ENCODE results near the gene STYXL2. TPM values are rescaled to one million over a fixed set of nuclear protein-coding genes. Genes with fewer than 3 reads are reported as not detected.

STYXL2 gene
- total and polyA plus RNA-seq, 2 of the 4 experiments (the other 2 are of a cell fraction): not detected

GRCh38 chr1:167115655-167116054, 21.8 kb downstream of the STYXL2 start:
- no peak overlapping the region for H4K91ac ChIP-seq (ENCODE audit: insufficient read depth, low read depth, low read length)
- no peak overlapping the region for H4K5ac ChIP-seq (ENCODE audit: low read depth, low read length)
- no peak overlapping the region for H3K9ac ChIP-seq (ENCODE audit: low read depth, low read length)
- 40% methylated on average over 1 of the region's 5 CpGs; no CpG with 5 or more reads in 1 of the 2 experiments for WGBS, 2 experiments (ENCODE audit: extremely low coverage in 2 of 2, insufficient read length in 1 of 2)
- H3K4me3 ChIP-seq (ENCODE audit: insufficient read depth, low read depth, low read length): no peak overlapping the region
- H3K36me3 ChIP-seq (ENCODE audit: control insufficient read depth, insufficient read depth, low read length): no peaks in the 10 kb centered on the region
- ChIA-PET POLR2A (ENCODE audit: unreplicated experiment) (no interaction called here), CTCF (no interaction called here)
- H2BK15ac ChIP-seq (ENCODE audit: low read depth, low read length): no peak overlapping the region
- H2AK9ac ChIP-seq (replicated peaks; ENCODE audit: low read depth, low read length, poor library complexity): no peak overlapping the region
- no peak overlapping the region for H3K23ac ChIP-seq (ENCODE audit: low read depth, low read length)
- no peak for TF ChIP-seq CHD1 (IDR thresholded peaks at IDR 0.05; ENCODE audit: low read depth, low read length)
- no peak for TF ChIP-seq CTCF (conservative IDR thresholded peaks at IDR 0.05; ENCODE audit: low read depth, low read length)
- no peak for TF ChIP-seq RAD21 (IDR thresholded peaks at IDR 0.05; ENCODE audit: low read length)
- TF ChIP-seq, protein P1, sequence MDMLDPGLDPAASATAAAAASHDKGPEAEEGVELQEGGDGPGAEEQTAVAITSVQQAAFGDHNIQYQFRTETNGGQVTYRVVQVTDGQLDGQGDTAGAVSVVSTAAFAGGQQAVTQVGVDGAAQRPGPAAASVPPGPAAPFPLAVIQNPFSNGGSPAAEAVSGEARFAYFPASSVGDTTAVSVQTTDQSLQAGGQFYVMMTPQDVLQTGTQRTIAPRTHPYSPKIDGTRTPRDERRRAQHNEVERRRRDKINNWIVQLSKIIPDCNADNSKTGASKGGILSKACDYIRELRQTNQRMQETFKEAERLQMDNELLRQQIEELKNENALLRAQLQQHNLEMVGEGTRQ (IDR thresholded peaks at IDR 0.05; ENCODE audit: low read depth, low read length): no peak
- no peak for TF ChIP-seq MAZ (IDR thresholded peaks at IDR 0.05; ENCODE audit: borderline replicate concordance, low read depth, low read length)
- TF ChIP-seq CEBPB (IDR thresholded peaks at IDR 0.05; ENCODE audit: low read depth, low read length): no peak
- no peak for TF ChIP-seq POLR2A (IDR thresholded peaks at IDR 0.05; ENCODE audit: low read depth, low read length)
- no peak for TF ChIP-seq ELK1 (IDR thresholded peaks at IDR 0.05; ENCODE audit: borderline replicate concordance, low read depth, low read length)
- TF ChIP-seq MAFK (IDR thresholded peaks at IDR 0.05; ENCODE audit: low read depth, low read length): no peak
- no peak for TF ChIP-seq BHLHE40 (IDR thresholded peaks at IDR 0.05; ENCODE audit: low read depth, low read length)
- TF ChIP-seq RCOR1 (IDR thresholded peaks at IDR 0.05; ENCODE audit: insufficient replicate concordance, low read length): no peak
- no peak for TF ChIP-seq SMC3 (IDR thresholded peaks at IDR 0.05; ENCODE audit: low read depth, low read length)
- TF ChIP-seq NFE2L2 (IDR thresholded peaks at IDR 0.05; ENCODE audit: low read depth, low read length): no peak
- no peak overlapping the region for H3K14ac ChIP-seq (replicated peaks; ENCODE audit: low read depth, low read length)
- no peaks in the 10 kb centered on the region for H3K9me1 ChIP-seq (ENCODE audit: insufficient read depth, low read length)
- peaks cover 2% of the 10 kb centered on the region; the same call in 1 of the 2 replicates for H3K27me3 ChIP-seq (ENCODE audit: control insufficient read depth, insufficient read depth, low read length)
- no peak overlapping the region for H3K56ac ChIP-seq (ENCODE audit: extremely low read depth, insufficient read depth, low read length)
- dilution Hi-C loops (cut with HindIII; ENCODE audit: low sequenced_read_pairs, unreplicated experiment): no loop called here
- H3K4me1 ChIP-seq (ENCODE audit: control insufficient read depth, insufficient read depth, low read length): no peaks in the 10 kb centered on the region
- no peak overlapping the region for H2AFZ ChIP-seq (replicated peaks; ENCODE audit: low read length, poor library complexity)
- no peak overlapping the region for H4K8ac ChIP-seq (ENCODE audit: low read depth in 2 of 2, low read length in 2 of 2)
- ATAC-seq (ENCODE audit: low read depth) (no peak), DNase-seq (no peak)
- no peak overlapping the region for H3K4ac ChIP-seq (ENCODE audit: low read depth, low read length)
- no peak overlapping the region for H3K27ac ChIP-seq (ENCODE audit: insufficient read depth, low read length)
- H3K4me2 ChIP-seq (ENCODE audit: low read depth, low read length): no peak overlapping the region
- H2BK120ac ChIP-seq (ENCODE audit: low read depth, low read length): no peak overlapping the region
- H3K18ac ChIP-seq (ENCODE audit: low read depth, low read length): no peak overlapping the region
- no peak overlapping the region for H2AK5ac ChIP-seq (ENCODE audit: low read depth, low read length)
- H4K20me1 ChIP-seq (ENCODE audit: insufficient read depth, low read length): no peaks in the 10 kb centered on the region
- H3K79me1 ChIP-seq (ENCODE audit: low read depth in 1 of 2, low read length in 2 of 2): no peaks in the 10 kb centered on the region
- no peak overlapping the region for H2BK20ac ChIP-seq (ENCODE audit: low read depth, low read length)
- no TSS peak for BruUV-seq (replicated peaks)
- no peak overlapping the region for H2BK5ac ChIP-seq (ENCODE audit: low read depth, low read length, poor library complexity, severe bottlenecking)
- in situ Hi-C loops (cut with MboI; ENCODE audit: low sequenced_read_pairs): no loop called here
- intact Hi-C loops (cut with micrococcal nuclease): no loop called here
- H3K9me3 ChIP-seq (ENCODE audit: control insufficient read depth, insufficient read depth, low read length): no peaks in the 10 kb centered on the region

All from IMR-90 (cell line).